ENCODE results near the gene PAIP2.
"Not testable (repeated sequence)": the region's sequence is repeated elsewhere in the genome, so short reads cannot be mapped to it uniquely, and the experiment has no call there.

PAIP2 gene, protein sequence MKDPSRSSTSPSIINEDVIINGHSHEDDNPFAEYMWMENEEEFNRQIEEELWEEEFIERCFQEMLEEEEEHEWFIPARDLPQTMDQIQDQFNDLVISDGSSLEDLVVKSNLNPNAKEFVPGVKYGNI

DNA sequence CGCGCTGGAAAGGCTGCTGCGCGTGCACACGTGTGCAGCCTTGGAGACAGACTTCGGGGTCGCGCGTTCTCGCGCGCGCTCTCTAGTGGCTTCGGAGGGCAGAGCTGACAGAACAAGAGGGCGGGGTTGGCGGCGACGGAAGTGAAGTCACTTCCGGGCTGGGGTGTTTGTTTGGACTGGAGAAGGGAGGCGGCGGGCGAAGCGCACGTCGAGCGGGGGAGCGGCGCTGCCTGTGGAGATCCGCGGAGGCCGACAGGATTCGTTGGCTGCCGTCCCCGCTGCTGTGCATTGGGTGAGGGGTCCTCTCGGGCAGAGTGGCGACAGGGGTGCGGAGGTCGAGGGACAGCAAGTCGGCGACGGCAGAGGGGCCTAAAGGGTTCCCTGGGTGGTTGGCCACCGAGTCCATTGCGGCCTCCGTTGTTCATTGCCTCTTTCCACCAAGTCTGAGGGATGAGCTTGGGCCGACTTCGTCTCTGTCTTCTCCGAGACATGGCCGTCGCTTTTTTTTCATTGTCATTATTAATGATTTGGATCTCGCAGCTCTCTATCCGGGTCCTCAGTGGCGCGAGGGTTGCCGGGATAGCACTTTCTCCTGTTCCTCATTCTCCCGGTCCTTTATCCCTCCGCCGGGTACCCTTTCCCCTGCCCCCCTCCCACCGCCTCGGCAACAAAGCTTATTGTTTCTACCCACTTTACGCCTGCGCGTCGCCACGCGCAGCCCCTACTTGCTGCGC, at the start of gene PAIP2:
TSS of gene PAIP2 (plus strand) at position 166 of the 734 bp plus-strand sequence. CDS start 21,931 bp downstream, outside the sequence.
- peak; percentile 96 for DNase-seq (ENCODE audit: low read depth)

DNA sequence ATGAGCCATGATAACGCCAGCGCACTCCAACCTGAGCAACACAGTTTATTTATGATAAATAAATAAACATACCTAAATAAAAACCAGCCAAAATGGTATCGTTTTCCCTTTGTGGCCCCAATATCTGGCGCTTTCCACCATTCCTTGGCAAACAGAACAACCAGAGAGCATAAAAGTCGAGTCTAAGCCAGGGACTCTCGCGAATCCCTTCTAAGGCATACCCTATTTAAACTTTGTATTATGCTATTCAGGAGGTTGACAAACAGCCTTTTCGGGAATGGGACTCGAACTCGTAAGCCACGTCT, 48.5 kb upstream of the PAIP2 start:
- DNase-seq (ENCODE audit: low read depth), result no peak

DNA sequence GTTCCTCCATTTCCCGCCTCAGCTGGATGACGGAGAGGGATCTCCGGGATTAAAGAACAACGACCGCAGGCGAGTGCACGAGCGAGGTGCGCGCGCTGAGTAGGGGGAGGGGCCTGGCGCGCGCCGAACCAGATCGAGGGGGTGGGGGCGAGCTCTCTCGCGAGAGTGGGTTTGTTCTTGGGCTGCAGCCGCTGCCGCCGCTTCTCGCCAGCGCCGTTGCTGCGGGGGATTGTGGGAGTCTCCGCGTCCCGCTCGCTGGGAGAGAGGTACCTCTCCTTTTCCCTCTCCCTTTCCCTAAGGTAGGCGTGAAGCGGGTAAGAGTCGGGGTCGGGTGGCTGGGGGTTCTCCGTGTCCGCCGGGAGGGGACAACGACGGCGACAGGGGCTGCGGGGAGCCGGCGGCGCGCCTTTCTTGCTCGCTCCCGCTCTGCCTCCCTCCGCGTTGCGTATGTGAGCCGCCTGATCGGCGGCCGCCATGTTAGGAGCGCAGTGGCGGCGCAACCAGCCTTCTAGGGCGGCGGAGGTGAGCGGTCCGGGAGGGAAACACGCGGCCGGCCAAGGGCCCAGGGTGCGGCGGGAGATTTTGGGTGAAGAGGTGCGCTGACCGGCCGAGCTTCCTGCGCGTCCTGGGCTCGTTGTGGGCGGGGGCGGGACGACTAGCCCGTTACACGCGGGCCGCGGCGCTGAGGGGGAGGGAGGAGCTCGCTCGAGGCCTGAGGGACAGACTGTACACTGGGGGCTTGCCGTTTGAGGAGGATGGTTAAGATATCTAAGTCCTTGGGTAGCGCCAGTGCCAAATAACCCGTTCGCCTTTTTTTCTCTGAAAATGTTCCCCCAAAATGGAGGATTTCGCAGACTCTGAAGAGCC, 47.9 kb upstream of the PAIP2 start, which contains the start of gene MATR3:
TSS of gene MATR3 (plus strand) at position 234 of the 867 bp plus-strand sequence. CDS start 13,676 bp downstream, outside the sequence.
- DNase-seq (ENCODE audit: low read depth), result peak; percentile 88

DNA sequence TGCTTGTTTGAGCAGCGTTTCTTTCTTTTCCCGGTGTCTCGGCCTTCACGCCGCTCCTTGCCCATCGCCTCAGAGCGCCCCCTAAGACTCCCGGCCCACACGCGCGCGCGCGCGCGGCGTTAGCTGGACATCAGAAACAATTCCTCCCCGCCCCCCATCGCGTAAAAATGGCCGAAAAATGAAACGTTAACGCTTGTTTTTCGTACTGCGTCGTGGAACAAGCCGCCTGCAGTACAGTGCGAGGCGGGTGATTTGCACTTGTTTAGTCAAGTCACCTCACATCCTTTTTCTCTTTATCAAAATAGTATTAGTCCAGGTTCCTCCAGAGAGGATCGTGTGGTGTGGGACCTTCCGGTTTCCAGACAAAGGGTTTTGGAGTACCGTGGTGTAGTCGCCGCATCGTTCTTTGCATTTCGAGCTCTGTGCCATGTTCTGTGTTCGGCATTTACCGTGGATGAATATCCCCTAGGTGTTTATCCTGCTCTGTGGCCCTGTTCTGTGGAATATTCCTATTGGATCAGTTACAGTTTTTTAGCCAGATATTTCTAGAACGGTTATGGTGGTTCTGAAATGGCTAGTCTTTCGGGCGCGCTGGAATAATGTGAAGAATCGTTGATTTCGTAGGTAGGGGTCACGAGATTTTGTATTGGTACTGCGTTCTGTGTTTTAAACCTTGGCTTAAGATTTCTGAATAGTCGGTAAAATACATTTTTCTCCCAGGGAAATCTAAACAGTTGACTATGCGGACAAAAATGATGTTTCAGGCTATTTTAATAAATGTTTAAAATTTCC, 47.1 kb upstream of the PAIP2 start:
- peak; percentile 40 for DNase-seq (ENCODE audit: low read depth)

DNA sequence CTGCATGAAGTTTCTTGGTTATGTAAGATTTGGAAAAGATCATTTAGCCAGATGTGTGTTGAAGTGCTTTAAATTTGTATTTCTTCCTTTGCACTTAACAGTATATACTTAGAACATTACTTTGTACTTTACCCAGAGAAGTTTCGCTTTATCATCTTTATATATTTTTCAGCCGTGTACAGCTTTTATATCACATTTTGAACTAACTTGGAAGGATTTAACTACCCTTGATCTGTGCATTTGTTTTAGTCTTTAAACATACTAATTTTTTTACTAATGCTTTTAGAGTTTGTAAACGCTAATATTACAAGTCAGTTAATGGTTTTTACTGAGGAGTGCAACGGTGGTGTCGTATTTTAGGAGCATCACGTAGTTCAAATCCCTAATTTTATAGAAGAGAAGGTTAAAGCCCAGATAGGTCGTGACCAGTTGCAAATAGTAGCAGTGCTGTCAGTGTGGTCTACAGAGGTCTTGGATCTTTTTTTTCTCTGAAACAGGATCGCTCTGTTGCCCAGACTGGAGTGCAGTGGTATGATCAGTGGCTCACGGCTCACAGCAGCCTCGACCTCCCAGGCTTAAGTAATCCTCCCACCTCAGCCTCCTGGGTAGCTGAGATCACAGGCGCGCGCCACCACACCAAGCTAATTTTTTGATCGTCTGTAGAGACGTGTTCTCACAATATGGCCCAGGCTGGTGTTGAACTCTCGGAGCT, 46.2 kb upstream of the PAIP2 start:
- no peak for DNase-seq (ENCODE audit: low read depth)

DNA sequence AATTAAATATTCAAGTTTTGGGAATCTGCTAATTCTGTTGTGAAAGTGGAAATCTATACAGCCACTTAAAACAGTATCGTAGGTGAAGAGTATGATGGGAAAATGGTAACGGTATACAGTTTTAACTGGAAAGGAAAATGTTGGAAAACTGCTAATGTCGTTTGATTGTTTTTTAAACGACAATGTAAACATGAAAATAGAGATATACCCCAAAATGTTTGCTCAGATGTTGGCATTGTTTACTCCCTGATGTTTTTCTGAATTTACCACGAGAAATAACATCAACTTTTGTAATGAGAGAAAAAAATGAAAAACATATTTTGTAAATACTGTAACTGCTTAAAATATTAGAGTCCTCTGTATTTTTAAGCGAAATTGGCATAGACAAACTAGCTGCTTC, 45.5 kb upstream of the PAIP2 start:
- DNase-seq (ENCODE audit: low read depth), result no peak

DNA sequence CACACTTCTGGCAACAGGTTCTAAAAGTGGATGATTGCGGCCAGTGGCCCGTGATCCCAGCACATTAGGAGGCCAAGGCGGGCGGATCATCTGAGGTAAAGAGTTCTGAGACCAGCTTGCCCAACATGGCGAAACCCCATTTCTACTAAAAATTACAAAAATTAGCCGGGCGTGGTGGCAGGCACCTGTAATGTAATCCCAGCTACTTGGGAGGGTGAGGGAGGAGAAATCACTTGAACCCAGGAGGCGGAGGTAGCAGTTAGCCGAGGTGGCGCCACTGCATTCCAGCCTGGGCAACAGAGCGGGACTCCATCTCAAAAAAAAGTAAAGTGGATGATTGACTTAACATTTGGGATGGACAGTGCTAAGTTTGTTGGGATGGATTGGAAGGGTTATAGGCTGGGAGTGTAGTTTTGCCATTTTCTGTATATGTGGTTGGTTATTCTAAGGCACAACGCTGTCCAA, 44.8 kb upstream of the PAIP2 start:
- DNase-seq (ENCODE audit: low read depth), result no peak

DNA sequence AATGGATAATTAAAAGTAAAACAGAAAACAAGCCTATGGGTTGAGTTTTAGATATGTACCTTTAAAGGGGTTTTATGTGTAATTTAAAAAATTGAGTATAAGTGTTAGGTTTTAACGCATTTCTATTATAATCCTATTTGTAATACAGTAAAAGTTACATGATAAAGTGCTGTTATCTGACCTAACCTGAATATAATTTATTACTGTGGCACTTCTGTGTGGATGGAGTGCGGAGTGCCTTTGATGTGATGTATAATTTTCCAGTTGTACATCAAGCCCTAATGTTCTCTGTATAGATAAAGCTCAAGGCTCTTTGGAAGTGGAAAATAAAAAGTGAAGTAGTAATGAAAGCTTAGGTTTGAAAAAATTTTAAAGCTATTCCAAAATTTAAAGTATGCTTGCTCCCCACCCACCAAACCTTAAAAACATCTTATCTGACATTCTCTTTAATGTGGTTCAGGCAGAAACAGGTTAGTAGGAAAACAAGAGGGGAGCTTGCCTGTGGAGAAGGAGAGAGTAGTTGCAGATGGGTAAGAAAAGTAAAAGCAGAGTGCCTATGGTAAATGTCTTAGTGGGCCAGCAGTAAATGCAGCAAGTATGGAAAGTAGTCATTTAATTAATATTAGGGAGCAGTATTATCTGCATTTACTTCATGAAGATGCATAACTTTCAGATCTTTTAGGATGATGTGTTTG, 44.1 kb upstream of the PAIP2 start:
- no peak for DNase-seq (ENCODE audit: low read depth)

DNA sequence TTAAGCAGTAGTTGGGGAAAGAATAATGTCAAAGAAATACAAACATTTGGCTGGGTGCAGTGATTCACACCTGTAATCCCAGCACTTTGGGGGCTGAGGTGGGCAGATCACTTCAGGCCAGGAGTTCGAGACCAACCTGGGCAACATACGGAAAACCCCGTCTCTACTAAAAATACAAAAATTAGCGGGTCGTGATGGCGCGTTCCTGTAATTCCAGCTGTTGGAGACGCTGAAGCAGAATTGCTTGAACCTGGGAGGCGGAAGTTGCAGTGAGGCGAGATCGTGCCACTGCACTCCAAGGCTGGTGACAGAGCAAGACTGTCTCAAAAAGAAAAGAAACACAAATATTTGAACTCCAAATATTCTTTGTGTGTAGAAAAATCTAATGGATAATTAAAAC, 43.4 kb upstream of the PAIP2 start:
- no peak for DNase-seq (ENCODE audit: low read depth)

DNA sequence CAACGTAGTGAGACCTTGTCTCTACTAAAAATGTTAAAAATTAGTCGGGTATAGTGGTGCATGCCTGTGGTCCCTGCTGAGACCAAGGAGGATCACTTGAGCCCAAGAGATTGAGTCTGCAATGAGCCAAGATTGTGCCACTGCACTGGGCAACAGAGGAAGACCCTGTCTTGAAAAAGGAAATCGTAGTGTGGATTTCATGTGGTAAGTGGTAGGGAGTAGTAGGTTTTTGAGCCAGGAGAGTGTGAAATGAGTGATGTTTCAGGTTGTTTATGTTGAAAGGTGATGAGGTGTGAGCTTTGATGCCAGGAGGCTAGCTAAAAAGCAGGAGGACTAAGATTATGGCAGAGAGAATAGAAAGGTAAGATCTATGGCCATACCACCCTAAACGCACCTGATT, 42.2 kb upstream of the PAIP2 start:
- DNase-seq (ENCODE audit: low read depth), result no peak

DNA sequence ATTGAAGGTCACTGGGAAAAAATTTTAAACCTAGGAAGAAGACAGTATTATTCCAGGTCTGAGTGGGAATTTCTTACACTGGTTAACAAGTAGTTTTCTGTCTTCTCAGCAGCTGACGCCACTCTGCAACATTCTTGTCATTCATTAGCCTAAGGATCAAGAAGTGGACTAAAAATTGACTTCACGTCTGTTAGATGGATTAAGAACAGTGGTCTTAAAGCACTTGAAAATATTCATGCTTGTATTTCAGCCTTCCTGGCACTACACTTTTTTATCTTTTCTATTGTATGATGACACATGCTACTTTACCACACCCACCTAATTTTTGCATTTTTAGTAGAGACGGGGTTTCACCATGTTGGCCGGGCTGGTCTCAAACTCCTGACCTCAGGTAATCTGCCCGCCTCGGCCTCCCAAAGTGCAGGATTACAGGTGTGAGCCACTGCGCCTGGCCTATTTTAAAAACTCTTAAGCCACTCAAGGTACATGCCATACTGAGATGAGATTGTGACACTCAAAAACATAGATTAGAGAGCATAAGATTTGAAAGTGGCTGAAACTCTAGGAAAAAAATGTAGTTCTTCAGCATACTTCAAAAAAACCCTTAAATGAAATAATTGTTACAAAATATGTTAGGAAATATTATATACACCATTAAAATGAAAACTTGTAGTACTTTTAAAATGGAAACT, 39.7 kb upstream of the PAIP2 start:
- no peak for DNase-seq (ENCODE audit: low read depth)

DNA sequence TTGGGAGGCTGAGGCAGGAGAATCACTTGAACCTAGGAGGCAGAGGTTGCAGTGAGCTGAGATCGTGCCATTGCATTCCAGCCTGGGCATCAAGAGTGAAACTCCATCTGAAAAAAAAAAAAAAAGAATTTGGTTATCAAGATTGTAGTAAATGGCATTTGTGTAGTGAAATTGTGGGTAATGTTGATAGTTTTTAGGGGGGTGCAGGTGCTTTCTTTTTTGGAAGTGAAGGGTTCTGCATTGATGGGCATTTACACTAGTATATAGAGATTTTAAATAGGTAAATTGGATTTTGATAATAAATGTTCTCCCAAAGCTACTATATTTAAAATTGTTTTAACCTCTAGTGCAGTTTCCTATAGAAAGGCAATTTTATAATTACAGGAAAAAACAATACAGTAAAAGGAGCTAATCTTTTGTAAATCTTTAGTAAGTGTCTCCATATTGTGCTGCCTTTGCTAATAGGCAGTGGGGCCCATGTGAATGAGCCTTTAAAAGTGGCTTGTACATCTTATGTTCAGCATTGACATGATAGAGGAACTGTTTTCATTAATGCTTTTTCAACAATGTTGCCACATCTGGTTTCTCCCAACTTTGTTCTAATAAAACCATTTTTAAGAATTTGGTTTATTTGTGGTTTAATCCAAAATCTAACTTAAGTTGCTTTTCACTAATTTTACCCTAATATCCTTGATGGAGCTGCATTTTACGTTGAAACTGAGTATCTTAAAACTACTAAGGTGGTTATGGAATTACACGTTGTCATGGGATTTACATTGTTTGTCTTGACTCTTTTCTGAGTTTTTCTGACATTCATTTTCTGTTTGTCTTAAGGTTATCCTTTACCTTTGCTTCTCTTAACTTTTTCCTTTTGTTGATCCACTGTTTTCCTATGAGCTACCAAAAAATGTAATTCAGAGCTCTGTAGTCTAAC, 37.0 kb upstream of the PAIP2 start:
- no peak for DNase-seq (ENCODE audit: low read depth)

DNA sequence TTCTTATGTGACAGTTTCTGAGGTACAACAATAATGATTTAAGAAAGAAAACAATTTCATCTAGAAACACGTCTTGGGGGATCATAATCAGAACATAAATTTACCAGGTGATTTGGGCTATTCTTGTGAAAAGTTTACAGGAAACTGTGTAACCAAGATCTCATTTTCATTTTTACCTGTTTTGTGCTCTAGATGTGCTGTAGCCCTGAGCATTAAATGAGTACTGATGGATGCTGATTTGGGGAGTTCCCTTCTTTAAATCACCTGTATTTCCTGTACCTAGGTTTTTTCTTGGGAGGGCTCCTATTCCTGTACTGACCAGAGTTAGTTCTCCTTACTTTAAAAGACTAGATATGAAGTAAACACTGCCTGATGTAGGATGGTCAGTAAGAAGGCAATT, 35.5 kb upstream of the PAIP2 start:
- DNase-seq (ENCODE audit: low read depth), result no peak

DNA sequence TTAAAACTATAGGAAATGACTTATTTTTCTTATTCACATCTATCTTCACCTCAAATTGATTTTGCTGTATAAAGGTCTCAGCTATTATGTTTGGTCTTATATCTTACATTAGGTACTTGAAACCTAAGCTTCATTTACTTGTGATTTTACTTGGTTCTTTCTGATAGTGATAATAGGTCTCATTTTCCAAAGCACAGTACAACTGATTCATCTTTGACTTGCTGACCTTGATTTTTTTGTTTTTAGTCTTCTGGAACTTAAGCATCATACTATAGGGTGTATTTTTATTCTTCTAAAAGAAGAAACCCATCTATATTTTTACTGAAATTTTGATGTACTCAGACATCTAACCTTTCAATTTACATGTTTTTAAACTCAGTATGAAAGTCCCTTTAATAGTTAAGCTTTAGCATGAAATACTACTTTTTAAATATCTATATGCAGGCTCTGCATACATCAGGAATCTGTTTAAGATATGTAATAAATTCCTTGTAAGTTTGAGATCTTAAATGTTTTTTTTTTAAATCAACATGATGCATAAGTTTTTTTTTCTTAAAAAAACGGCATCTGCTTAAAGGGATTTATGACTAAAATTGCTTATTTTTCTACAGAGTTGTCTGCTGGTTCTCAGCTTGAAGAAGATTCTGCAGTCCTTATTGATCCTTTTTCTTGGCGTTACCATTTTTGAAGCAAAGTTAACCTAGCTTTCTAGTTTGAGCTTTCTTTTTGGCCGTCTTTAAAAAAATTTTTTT, 34.9 kb upstream of the PAIP2 start:
- no peak for DNase-seq (ENCODE audit: low read depth)

DNA sequence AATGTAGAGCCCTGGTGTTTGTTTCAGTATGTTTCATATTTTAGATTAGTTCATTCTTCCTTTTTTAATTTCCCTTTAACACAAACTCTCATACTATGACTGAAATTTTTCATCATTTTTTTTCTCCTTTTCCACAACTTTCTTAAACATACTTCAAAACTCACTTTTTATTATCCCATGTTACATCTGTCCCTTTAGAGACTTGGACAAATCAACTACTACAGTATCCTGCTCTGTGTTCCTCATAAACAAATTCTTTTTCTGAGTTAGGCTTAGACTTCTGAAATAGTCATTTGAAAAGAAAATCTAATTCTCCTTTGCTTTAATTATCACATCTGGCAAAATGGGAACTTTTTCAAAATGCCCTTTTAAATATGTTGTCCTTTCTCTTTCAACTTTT, 32.9 kb upstream of the PAIP2 start:
- DNase-seq (ENCODE audit: low read depth), result no peak

DNA sequence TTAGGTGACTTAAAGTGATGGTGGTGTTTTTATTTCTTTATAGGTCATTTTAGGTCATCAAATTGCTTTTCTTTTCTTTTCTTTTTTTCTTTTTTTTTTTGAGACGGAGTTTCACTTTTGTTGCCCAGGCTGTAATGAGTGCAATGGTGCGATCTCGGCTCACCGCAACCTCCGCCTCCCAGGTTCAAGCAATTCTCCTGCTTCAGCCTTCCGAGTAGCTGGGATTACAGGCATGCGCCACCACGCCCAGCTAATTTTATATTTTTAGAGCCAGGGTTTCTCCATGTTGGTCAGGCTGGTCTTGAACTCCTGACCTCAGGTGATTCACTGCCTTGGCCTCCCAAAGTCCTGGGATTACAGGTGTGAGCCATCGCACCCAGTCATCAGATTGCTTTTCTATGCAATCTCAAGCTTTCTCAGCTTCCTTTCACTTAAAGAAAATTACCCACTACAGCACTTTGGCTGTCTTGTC, 30.9 kb upstream of the PAIP2 start:
- not testable (repeated sequence) for DNase-seq (ENCODE audit: low read depth)

DNA sequence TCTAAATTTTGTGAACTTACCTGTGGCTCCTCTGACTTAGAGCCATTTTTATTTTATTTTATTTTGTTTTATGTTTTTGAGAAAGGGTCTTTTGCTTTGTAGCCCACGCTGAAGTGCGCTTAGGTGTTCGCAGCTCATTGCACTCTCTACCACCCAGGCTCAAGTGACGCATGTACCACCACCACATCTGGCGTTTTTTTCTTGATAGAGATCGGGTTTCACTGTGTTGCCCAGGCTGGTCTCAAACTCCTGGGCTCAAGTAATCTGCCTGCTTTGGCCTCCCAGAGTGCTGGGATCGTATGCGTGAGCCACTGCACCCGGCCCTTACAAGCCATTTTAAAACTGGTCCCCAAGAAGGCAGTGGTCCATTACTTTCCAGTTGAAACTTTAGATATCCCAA, 29.6 kb upstream of the PAIP2 start:
- DNase-seq (ENCODE audit: low read depth), result no peak

DNA sequence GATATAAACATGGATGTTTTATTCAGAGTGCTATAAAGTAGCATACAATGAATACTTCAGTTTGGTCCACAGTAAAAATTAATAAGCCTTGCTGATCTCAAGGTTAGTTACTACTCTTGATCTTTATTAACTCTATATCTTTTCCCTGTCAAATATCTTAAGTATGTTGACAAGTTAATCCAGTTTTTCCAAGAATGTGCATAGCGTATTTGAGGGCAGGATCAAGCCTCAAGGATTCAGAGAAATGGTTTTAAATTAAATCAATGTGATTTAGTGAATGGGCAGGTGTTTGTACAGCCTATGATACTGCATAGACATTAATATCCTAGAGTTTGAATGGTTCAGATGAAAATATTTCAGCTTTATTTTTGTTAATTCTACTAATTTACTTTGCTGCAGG, 27.4 kb upstream of the PAIP2 start:
- DNase-seq (ENCODE audit: low read depth), result no peak
